ENCODE measurements around the gene PRKAB2. TPM values are rescaled to one million over a fixed set of nuclear protein-coding genes. Genes with fewer than 3 reads are reported as not detected.

PRKAB2 gene
- total and polyA plus RNA-seq, 2 of the 13 experiments (the other 11 are each of a cell fraction or from before 2014, with no cell fraction given): 44.0 to 118 TPM

DNA sequence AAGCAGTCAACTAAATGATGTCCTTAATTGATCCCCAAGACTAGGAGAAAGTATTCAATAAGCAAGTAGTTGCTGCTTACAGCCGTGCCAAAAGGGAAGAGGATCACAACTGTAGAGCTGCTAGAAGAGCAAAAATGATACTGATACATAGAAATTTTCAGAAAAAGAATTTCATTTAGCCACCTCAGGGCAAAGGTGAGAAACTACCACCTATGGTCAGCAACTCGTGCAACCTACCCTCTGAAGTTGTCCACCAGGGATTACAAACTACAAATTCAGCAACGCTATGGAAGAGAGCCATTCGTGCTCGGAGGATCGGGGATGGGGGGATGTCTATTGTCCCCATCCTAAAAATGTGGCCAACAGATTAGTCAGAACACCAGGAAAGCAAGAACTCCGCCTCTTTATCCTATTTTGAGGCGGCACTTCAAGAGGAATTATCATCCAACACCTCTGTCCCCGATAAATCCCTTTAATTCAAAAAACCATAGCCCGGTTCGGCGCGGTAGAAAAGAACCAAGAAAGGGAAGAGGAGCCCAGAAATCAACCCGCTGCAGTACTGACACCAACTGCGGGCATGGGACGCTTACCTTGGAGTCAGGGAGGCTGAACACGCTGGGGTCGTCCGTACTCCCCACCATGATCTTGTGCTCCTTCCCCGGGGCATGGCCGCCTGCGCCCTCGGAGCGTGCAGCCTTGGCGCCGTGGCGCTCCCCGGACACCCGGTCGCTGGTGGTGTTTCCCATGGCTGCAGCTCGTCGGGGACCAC lies 687 bp downstream of the PRKAB2 start:
- Histone ChIP-seq H3K4me3 (replicated peaks in 1 of 3; ENCODE audit: insufficient read depth in 1 of 3, low read depth in 2 of 3, low read length in 3 of 3) (peak overlapping the region; percentile 85 to 99 (median 99)), H2AFZ (ENCODE audit: low read length) (no peak overlapping the region), H3K4me2 (ENCODE audit: low read depth, low read length) (peak overlapping the region; percentile 82), H3K27me3 (ENCODE audit: control insufficient read depth in 1 of 2, insufficient read depth in 2 of 2, low read length in 2 of 2) (peaks cover 0 to 4% of the 10 kb centered on the region in 2 experiments; a peak in 1 of 5 replicates), H3K27ac (ENCODE audit: extremely low read length, insufficient read depth, low read length) (peak overlapping the region; percentile 89), H3K79me2 (ENCODE audit: insufficient read depth, low read length) (peaks cover 82% of the 10 kb centered on the region), H3K9me3 (ENCODE audit: low read length) (no peaks in the 10 kb centered on the region), H4K20me1 (ENCODE audit: insufficient read depth, low read length) (peaks cover 16% of the 10 kb centered on the region; the same call in 1 of the 2 replicates), H3K4me1 (ENCODE audit: insufficient read depth, low read length) (peaks cover 48% of the 10 kb centered on the region), H3K36me3 (replicated peaks in 1 of 2; ENCODE audit: control insufficient read depth in 1 of 2, insufficient read depth in 2 of 2, low read length in 2 of 2) (peaks cover 0 to 16% of the 10 kb centered on the region in 2 experiments; a peak in 3 of 5 replicates), H3K9ac (ENCODE audit: insufficient read depth, low read depth, low read length) (peak overlapping the region; percentile 94)
- CTCF ChIA-PET (ENCODE audit: low intra/inter-chr PET ratio, low total read pairs): interaction anchor here (0.9 to 3.4 kb wide), 3 partner anchors 36 to 71 kb away, joined by 3 to 141 read pairs (median 3); partner anchors contain the start of gene CHD1L
- FAIRE-seq (no peak), DNase-seq (ENCODE audit: low spot score) (no peak), ATAC-seq (no peak)
- in situ Hi-C loops (cut with HindIII; ENCODE audit: extremely low pct_ligation_motif_present, low pct_unique_long_range_greater_than_20kb): loop anchor here (5.0 kb wide), 1 partner anchor 71 kb away; the partner anchor contains the start of gene CHD1L
- POLR2A ChIA-PET: interaction anchor here (0.6 to 5.8 kb wide), 10 partner anchors 42 to 102 kb away, joined by 3 to 82 read pairs (median 5); partner anchors contain the start of genes CHD1L and FMO5
- WGBS (ENCODE audit: low lambda C conversion rate): 0% methylated on average over 18 of the region's 32 CpGs
- no TSS peak for BruUV-seq (replicated peaks)
- intact Hi-C loops (cut with micrococcal nuclease; ENCODE audit: unreplicated experiment): loop anchor here (1.0 to 2.0 kb wide), 2 partner anchors 43 to 71 kb away; partner anchors contain the start of gene CHD1L
- TF ChIP-seq, protein P1, sequence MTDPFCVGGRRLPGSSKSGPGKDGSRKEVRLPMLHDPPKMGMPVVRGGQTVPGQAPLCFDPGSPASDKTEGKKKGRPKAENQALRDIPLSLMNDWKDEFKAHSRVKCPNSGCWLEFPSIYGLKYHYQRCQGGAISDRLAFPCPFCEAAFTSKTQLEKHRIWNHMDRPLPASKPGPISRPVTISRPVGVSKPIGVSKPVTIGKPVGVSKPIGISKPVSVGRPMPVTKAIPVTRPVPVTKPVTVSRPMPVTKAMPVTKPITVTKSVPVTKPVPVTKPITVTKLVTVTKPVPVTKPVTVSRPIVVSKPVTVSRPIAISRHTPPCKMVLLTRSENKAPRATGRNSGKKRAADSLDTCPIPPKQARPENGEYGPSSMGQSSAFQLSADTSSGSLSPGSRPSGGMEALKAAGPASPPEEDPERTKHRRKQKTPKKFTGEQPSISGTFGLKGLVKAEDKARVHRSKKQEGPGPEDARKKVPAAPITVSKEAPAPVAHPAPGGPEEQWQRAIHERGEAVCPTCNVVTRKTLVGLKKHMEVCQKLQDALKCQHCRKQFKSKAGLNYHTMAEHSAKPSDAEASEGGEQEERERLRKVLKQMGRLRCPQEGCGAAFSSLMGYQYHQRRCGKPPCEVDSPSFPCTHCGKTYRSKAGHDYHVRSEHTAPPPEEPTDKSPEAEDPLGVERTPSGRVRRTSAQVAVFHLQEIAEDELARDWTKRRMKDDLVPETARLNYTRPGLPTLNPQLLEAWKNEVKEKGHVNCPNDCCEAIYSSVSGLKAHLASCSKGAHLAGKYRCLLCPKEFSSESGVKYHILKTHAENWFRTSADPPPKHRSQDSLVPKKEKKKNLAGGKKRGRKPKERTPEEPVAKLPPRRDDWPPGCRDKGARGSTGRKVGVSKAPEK (CRISPR knock-in tag; IDR thresholded peaks at IDR 0.05; ENCODE audit: borderline replicate concordance): no peak
- TF ChIP-seq CAMTA2 (CRISPR knock-in tag; IDR thresholded peaks at IDR 0.05; ENCODE audit: borderline replicate concordance) (peak; percentile 65; the same call in 1 of the 2 replicates), ZNF747 (CRISPR knock-in tag; IDR thresholded peaks at IDR 0.05; ENCODE audit: borderline replicate concordance) (no peak), ZC3H4 (CRISPR knock-in tag; IDR thresholded peaks at IDR 0.05; ENCODE audit: borderline replicate concordance) (no peak), ZFAT (CRISPR knock-in tag; conservative IDR thresholded peaks at IDR 0.05) (0 out of 2 replicates have a peak, but pooled peaks have one; percentile 25), JUNB (CRISPR knock-in tag; IDR thresholded peaks at IDR 0.05; ENCODE audit: borderline replicate concordance) (no peak), PHF20 (CRISPR knock-in tag; IDR thresholded peaks at IDR 0.05) (no peak), FOXK2 (IDR thresholded peaks at IDR 0.05) (no peak), ELF1 (CRISPR knock-in tag; IDR thresholded peaks at IDR 0.05) (no peak), HDAC6 (IDR thresholded peaks at IDR 0.05; ENCODE audit: low read depth, low read length) (no peak), ZFP82 (CRISPR knock-in tag; IDR thresholded peaks at IDR 0.05; ENCODE audit: borderline replicate concordance) (no peak)
- TF ChIP-seq, protein P2, sequence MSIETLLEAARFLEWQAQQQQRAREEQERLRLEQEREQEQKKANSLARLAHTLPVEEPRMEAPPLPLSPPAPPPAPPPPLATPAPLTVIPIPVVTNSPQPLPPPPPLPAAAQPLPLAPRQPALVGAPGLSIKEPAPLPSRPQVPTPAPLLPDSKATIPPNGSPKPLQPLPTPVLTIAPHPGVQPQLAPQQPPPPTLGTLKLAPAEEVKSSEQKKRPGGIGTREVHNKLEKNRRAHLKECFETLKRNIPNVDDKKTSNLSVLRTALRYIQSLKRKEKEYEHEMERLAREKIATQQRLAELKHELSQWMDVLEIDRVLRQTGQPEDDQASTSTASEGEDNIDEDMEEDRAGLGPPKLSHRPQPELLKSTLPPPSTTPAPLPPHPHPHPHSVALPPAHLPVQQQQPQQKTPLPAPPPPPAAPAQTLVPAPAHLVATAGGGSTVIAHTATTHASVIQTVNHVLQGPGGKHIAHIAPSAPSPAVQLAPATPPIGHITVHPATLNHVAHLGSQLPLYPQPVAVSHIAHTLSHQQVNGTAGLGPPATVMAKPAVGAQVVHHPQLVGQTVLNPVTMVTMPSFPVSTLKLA (IDR thresholded peaks at IDR 0.05): no peak
- TF ChIP-seq, protein P3, sequence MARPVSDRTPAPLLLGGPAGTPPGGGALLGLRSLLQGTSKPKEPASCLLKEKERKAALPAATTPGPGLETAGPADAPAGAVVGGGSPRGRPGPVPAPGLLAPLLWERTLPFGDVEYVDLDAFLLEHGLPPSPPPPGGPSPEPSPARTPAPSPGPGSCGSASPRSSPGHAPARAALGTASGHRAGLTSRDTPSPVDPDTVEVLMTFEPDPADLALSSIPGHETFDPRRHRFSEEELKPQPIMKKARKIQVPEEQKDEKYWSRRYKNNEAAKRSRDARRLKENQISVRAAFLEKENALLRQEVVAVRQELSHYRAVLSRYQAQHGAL (CRISPR knock-in tag; IDR thresholded peaks at IDR 0.05; ENCODE audit: not compliant biosample characterization): peak; percentile 78
- TF ChIP-seq, protein P4, sequence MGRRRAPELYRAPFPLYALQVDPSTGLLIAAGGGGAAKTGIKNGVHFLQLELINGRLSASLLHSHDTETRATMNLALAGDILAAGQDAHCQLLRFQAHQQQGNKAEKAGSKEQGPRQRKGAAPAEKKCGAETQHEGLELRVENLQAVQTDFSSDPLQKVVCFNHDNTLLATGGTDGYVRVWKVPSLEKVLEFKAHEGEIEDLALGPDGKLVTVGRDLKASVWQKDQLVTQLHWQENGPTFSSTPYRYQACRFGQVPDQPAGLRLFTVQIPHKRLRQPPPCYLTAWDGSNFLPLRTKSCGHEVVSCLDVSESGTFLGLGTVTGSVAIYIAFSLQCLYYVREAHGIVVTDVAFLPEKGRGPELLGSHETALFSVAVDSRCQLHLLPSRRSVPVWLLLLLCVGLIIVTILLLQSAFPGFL (CRISPR knock-in tag; IDR thresholded peaks at IDR 0.05): 0 out of 2 replicates have a peak, but pooled peaks have one; percentile 21
